ENCODE data around the gene CENPX. TPM values are rescaled to one million over a fixed set of nuclear protein-coding genes. Genes with fewer than 3 reads are reported as not detected.

Gene CENPX
- total RNA-seq, 2 donors from 2014 or later = 36.5 to 47.6 TPM

DNA sequence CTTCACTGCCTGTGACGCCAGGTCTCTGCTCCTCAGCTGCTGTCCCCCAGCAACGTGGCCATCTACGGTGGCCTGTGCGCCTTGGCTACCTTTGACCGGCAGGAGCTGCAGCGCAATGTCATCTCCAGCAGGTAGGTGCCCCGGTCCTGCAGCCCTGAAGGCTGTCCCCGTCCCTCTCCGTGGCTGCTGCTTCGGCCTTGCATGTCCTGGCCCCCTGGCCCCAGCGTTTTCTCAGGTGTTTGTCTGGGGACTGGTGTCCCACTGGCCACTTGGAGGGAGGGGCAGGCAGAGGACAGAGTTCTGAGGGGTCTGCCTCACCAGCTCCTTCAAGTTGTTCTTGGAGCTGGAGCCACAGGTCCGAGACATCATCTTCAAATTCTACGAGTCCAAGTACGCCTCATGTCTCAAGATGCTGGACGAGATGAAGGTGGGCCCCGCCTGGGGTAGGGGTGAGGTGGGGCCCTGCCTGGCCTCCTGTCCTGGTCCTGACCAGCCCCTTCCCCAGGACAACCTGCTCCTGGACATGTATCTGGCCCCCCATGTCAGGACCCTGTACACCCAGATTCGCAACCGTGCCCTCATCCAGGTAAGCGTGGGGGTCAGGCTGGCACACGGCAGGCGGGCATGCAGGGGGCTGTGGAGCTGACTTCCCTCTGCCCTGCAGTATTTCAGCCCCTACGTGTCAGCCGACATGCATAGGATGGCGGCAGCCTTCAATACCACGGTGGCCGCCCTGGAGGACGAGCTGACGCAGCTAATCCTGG is 33.5 kb upstream of the CENPX start:
- Histone ChIP-seq H3K9me3 (no peaks in the 10 kb centered on the region), H3K27me3 (no peaks in the 10 kb centered on the region), H3K4me3 (no peak overlapping the region), H3K27ac (no peak overlapping the region), H3K36me3 (peaks cover 66% of the 10 kb centered on the region), H3K4me1 (peaks cover 0 to 17% of the 10 kb centered on the region in 2 donors)
- DNase-seq (ENCODE audit: low spot score) = no peak
- no peak for TF ChIP-seq CTCF (IDR thresholded peaks at IDR 0.05)

DNA sequence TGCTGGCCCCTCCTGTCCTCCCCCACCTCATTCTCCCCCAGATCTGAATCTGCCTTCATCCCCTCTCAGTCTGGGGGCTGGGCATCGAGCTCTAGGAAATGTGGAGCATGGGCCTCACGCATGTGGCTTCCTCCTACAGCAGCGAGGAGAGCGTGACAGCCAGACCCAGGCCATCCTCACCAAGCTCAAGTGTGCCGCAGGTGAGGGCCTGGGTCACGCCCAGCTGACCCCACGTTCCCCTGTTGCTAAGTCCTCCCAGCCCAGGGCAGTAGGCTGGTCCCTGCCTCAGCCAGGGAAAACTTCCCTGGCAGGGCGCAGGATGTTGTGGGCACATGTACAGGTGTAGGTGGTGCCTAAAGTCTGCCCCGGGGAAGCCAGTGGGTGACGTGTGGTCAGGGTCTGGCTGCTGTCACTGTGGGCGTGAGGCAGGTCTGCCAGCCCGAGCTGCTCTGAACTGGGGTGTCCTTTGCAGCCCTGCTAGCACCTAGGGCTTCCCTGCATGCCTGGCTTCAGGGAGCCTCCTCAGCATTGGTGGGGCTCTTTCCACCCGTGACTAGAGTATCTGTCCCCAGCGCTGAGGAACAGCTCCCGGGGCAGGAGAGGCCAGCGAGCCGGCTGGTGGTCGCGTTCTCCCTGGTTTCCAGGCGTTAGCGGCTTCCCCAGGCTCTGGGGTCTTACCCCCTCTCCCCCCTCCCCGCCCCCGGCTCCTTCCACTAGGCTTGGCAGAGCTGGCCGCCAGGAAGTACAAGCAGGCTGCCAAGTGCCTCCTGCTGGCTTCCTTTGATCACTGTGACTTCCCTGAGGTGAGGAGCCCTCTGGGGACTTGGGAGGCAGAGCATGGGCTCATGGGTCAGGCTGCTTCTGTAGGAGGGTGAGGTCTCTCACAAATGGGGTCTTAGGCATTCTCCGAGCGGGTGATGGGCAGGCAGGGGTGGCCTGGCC is 32.6 kb upstream of the CENPX start:
- H3K27ac ChIP-seq = no peak overlapping the region
- peaks cover 58% of the 10 kb centered on the region for H3K36me3 ChIP-seq
- TF ChIP-seq CTCF (IDR thresholded peaks at IDR 0.05) = no peak
- no peaks in the 10 kb centered on the region for H3K9me3 ChIP-seq
- H3K4me1 ChIP-seq = peaks cover 0 to 26% of the 10 kb centered on the region in 2 donors
- no peak for DNase-seq (ENCODE audit: low spot score)
- H3K27me3 ChIP-seq = no peaks in the 10 kb centered on the region
- H3K4me3 ChIP-seq = no peak overlapping the region

- H3K9me3 ChIP-seq = no peaks in the 10 kb centered on the region
- DNase-seq (ENCODE audit: low spot score) = no peak
- H3K27ac ChIP-seq = no peak overlapping the region
- H3K27me3 ChIP-seq = no peaks in the 10 kb centered on the region
- TF ChIP-seq CTCF (IDR thresholded peaks at IDR 0.05) = no peak
- H3K4me1 ChIP-seq = peaks cover 0 to 32% of the 10 kb centered on the region in 2 donors
- H3K36me3 ChIP-seq = peaks cover 51% of the 10 kb centered on the region
- no peak overlapping the region for H3K4me3 ChIP-seq
Observed at GRCh38 chr17:82054351-82055022, 31.8 kb upstream of the CENPX start.

DNA sequence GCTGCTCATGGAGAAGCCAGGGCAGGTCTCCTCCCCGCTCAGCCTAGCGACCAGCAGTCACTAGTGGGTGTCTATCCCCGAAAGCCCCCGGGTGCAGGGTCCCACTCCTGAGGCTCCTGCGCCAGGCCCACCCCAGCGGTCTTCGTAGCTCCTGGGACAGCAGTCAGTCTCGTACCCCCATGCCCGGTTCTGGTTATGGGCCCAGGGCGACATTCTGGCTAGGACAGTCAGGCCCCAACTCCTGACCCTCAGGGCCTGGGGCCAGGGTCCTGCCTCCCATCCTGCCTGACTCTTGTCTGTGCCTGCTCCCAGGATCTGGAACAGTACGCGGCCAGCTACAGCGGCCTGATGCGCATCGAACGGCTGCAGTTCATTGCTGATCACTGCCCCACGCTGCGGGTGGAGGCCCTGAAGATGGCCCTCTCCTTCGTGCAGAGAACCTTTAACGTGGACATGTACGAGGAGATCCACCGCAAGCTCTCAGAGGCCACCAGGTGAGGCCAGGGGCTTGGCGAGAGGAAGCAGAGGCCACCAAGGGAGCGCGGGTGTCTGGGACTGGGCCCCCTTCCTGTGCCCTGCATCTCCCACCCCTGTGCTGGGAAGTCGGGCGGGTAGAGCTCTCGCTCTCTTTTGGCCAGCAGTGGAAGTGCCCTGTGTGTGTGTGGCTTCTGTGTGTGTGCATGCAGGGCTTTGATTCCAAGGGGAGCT is 31.0 kb upstream of the CENPX start:
- Histone ChIP-seq H3K4me3 (no peak overlapping the region), H3K27ac (no peak overlapping the region), H3K36me3 (peaks cover 55% of the 10 kb centered on the region), H3K4me1 (peaks cover 0 to 32% of the 10 kb centered on the region in 2 donors), H3K27me3 (no peaks in the 10 kb centered on the region), H3K9me3 (no peaks in the 10 kb centered on the region)
- no peak for TF ChIP-seq CTCF (IDR thresholded peaks at IDR 0.05)
- DNase-seq (ENCODE audit: low spot score) = no peak

DNA sequence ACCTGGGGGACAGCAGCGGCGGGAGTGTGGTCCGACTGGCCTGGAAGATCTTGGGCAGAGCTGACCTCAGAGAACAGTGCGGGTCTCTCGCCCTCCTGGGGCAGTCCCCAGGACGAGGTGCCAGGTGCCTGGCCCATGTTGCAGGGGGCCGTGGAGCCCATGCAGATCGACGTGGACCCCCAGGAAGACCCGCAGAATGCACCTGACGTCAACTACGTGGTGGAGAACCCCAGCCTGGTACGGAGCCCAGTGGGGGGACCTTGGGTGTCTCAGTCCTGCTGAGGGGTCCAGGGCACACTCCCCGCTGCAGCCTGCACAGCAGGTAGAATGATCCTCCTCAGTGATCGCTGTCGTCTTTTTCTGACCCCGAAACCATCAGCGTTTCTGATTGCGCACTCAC is 30.5 kb upstream of the CENPX start:
- H3K36me3 ChIP-seq = peaks cover 57% of the 10 kb centered on the region
- H3K4me3 ChIP-seq = peak overlapping the region in 1 of 2 donors; percentile 83
- DNase-seq (ENCODE audit: low spot score) = no peak
- no peaks in the 10 kb centered on the region for H3K27me3 ChIP-seq
- no peaks in the 10 kb centered on the region for H3K9me3 ChIP-seq
- no peak for TF ChIP-seq CTCF (IDR thresholded peaks at IDR 0.05)
- peaks cover 0 to 32% of the 10 kb centered on the region in 2 donors for H3K4me1 ChIP-seq
- no peak overlapping the region for H3K27ac ChIP-seq
